NT2/D1 (cell line): ENCODE results near the gene SVOP.

Experiments used
- YY1 ChIP-seq: IDR thresholded peaks from 2 replicates; pipeline ENCODE4 v1.6.1; 2011; ENCODE audit not compliant: insufficient read length, insufficient read depth
- ZNF274 ChIP-seq: IDR thresholded peaks from 2 replicates; pipeline ENCODE4 v1.6.1; 2011; ENCODE audit warnings: mild to moderate bottlenecking, low read depth, low read length

DNA sequence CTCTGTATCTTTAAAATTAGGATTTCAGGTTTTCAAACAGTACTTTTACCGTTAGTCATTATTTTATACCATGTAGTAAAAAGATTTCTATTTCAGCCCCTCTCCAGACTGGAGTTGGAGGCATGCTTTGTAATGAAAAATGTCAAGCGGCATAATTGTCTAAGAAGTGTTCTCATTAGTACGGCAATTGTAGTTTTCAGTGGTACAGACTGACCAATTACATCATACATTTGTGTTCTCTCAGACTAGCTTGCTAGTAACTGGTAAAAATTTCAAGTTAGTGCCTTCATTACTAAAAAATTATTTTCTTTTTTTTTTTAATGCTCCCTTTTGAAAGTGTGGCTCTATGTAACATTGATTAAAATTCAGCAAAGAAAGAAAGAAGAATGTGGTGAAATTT lies 36.0 kb upstream of the SVOP start:
- TF ChIP-seq YY1 (no peak), ZNF274 (no peak)
